Measurements from ENCODE around the gene LRRC7.

- TF ChIP-seq CTCF (IDR thresholded peaks at IDR 0.05), result no peak
- no peak for TF ChIP-seq POLR2A (IDR thresholded peaks at IDR 0.05)
Observed at GRCh38 chr1:69585666-69586065, 17.9 kb downstream of the LRRC7 start.
